Right atrium auricular region (tissue), 2 donors: ENCODE measurements around the gene SKAP1. TPM values are rescaled to one million over a fixed set of nuclear protein-coding genes. Genes with fewer than 3 reads are reported as not detected.

Experiments
- DNase-seq: peaks from one replicate; pipeline ENCODE4 v3.0.0-alpha.2; 2019; ENCODE audit warnings: low spot score
- H3K27ac ChIP-seq, 2 donors: fragments of 200-600 bp; sonication (generic); 1 replicate in 1 of 2; 2 replicates in 1 of 2; pipeline ENCODE4 v1.5.1; 2016 to 2019
- H3K27me3 ChIP-seq, 2 donors: fragments of 200-600 bp; sonication (generic); one replicate each; pipeline versions ENCODE4 v1.5.1 to v1.6.0; 2017 to 2019
- H3K36me3 ChIP-seq: fragments of 200-600 bp; sonication (generic); one replicate; pipeline ENCODE4 v1.5.1; 2016
- H3K4me1 ChIP-seq, 2 donors: fragments of 200-600 bp; sonication (generic); one replicate each; pipeline versions ENCODE4 v1.5.1 to v1.6.0; 2017 to 2019
- H3K4me3 ChIP-seq, 2 donors: fragments of 200-600 bp; sonication (generic); 1 replicate in 1 of 2; 2 replicates in 1 of 2; pipeline ENCODE4 v1.5.1; 2017 to 2019; ENCODE audit warnings: mild to moderate bottlenecking in 1 of 2, moderate library complexity in 1 of 2
- H3K9me3 ChIP-seq, 2 donors: fragments of 200-600 bp; sonication (generic); one replicate each; pipeline ENCODE4 v1.5.1; 2019
- total RNA-seq, 2 donors: library from RNA; depleted of rRNA; stranded (reverse); fragments of >200 nt; gene quantifications; one replicate each; pipeline ENCODE4 v1.1.0, GENCODE V29; 2016
- TF ChIP-seq, protein P1 (sequence below), 2 donors: fragments of 200-600 bp; sonication (generic); IDR thresholded peaks; one replicate each; pipeline ENCODE4 v1.5.1; 2019; ENCODE audit warnings: antibody characterized with exemption in 2 of 2

SKAP1 gene
- total RNA-seq, 2 donors from 2014 or later = not detected

DNA sequence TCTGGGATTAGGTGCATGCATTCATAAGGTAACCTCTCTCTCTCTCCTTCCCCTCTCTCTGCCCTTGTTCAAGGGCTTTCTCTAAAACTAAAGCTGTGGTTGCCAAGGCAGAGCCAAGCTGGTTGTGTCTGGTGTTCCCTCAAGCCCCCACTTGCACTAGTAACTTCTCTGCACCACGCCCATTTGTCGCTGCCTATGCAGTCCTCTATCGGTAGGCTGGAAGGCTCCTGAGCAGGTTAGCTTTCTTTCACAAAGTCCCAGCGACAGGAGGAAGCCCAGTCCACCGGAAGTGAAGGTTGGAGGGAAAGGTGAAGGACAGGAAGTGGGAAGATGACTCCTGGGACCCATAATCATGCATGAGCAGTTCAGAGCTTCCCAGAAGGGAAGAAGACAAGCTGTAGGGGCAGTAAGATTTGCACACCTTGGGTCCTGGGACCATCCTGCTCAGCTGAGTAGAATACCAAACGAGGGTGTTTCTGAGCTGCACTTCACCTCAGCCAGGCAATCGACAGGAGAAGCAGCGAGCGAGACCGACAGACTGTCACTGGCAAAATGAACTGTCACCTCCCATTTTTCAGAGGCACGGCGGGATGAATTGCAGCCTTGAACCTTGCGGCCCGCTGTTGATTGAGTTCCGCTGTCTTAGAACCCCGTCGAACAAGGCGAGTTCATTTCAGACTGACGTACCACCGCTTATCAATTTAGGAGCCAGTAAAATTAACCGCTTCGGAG is 14.7 kb upstream of the SKAP1 start:
- Histone ChIP-seq H3K36me3 (no peaks in the 10 kb centered on the region), H3K27me3 (no peaks in the 10 kb centered on the region), H3K9me3 (no peaks in the 10 kb centered on the region), H3K4me3 (no peak overlapping the region), H3K4me1 (no peaks in the 10 kb centered on the region), H3K27ac (no peak overlapping the region)
- TF ChIP-seq, protein P1, sequence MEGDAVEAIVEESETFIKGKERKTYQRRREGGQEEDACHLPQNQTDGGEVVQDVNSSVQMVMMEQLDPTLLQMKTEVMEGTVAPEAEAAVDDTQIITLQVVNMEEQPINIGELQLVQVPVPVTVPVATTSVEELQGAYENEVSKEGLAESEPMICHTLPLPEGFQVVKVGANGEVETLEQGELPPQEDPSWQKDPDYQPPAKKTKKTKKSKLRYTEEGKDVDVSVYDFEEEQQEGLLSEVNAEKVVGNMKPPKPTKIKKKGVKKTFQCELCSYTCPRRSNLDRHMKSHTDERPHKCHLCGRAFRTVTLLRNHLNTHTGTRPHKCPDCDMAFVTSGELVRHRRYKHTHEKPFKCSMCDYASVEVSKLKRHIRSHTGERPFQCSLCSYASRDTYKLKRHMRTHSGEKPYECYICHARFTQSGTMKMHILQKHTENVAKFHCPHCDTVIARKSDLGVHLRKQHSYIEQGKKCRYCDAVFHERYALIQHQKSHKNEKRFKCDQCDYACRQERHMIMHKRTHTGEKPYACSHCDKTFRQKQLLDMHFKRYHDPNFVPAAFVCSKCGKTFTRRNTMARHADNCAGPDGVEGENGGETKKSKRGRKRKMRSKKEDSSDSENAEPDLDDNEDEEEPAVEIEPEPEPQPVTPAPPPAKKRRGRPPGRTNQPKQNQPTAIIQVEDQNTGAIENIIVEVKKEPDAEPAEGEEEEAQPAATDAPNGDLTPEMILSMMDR (IDR thresholded peaks at IDR 0.05) = no peak
- no peak for DNase-seq

DNA sequence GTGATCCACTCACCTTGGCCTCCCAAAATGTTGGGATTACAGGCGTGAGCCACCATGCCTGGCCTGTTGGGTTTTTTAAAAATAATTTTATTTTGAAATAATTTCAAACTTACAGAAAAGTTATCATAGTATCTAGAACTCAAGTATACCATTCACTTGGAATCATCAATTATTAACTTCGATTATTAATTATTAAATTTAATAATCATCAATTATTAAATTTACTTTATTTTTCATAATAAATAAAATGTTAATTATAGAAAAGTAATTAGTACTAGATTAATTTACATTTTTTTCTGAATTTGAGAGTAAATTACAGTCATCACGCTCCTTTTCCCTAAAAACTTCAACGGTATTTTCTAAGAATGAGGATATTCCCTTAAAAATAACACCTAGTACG is 13.7 kb upstream of the SKAP1 start:
- H3K9me3 ChIP-seq = no peaks in the 10 kb centered on the region
- no peak for DNase-seq
- no peaks in the 10 kb centered on the region for H3K4me1 ChIP-seq
- H3K36me3 ChIP-seq = no peaks in the 10 kb centered on the region
- TF ChIP-seq, protein P1 (IDR thresholded peaks at IDR 0.05) = no peak
- no peak overlapping the region for H3K27ac ChIP-seq
- no peaks in the 10 kb centered on the region for H3K27me3 ChIP-seq
- no peak overlapping the region for H3K4me3 ChIP-seq

DNA sequence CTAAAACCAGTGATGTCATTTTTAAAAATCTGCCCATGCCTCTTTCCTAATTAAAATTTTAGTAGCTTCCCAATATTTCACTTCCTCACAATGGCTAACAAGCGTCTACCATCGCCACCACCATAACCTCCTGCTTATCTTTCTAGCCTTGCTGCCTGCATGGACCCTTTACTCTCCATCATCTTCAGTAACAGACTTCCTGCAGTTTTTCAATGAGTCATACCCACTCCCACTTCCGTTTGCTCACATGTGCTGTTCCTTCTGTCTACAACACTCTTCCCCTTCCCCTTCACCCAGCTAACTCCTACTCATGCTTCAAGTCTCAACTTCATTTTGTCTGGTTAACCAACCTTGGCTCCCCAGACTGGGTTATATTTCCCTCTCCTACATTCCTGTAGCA is 12.8 kb upstream of the SKAP1 start:
- H3K4me3 ChIP-seq = no peak overlapping the region
- no peak for DNase-seq
- no peaks in the 10 kb centered on the region for H3K36me3 ChIP-seq
- no peaks in the 10 kb centered on the region for H3K4me1 ChIP-seq
- no peaks in the 10 kb centered on the region for H3K27me3 ChIP-seq
- H3K9me3 ChIP-seq = no peaks in the 10 kb centered on the region
- H3K27ac ChIP-seq = no peak overlapping the region
- TF ChIP-seq, protein P1 (IDR thresholded peaks at IDR 0.05) = no peak

DNA sequence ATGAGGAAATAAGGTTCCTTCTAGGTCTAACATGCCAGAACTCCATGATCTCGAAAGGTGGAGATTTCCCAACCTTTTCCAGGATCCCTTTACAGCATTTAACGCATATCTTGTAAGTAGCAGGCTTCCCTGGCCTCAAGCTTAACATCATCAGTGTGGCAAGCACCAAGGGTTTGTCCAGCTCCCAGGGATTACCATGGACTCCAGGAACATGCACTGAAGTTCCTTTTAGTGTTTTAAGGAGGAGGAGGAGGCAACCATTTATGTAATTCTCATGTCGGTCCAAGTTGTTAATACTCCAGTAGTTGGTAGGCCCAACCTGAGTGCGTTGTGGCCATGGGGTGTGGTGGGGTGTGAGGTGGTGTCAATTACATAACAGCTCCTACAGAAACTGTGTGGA is 11.8 kb upstream of the SKAP1 start:
- TF ChIP-seq, protein P1 (IDR thresholded peaks at IDR 0.05) = no peak
- Histone ChIP-seq H3K36me3 (no peaks in the 10 kb centered on the region), H3K27me3 (no peaks in the 10 kb centered on the region), H3K27ac (no peak overlapping the region), H3K4me1 (no peaks in the 10 kb centered on the region), H3K9me3 (no peaks in the 10 kb centered on the region), H3K4me3 (no peak overlapping the region)
- DNase-seq = no peak

DNA sequence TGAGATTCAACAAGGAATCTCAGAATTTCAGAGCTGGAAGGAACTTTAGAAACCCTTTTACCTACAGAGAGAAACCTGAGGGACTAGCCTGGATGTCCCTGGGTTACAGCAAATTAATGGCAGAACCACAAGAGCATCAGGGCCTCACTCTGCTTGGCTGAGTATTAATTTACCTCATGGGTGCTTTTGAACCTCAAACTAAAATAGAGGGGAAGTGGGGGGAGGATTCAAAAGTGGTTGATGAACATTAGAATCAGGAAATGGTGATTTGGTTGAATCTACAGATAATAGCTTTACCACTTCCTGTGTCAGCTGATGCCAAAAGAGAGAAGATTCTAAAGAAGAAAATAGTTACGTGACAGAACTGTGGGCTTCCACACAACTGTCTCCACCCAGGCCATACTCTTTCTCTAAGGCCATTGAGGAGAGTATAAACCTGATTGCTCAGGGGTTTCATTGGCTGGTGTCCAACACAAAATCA is 11.3 kb upstream of the SKAP1 start:
- no peaks in the 10 kb centered on the region for H3K9me3 ChIP-seq
- H3K4me3 ChIP-seq = no peak overlapping the region
- DNase-seq = no peak
- H3K36me3 ChIP-seq = no peaks in the 10 kb centered on the region
- H3K27me3 ChIP-seq = no peaks in the 10 kb centered on the region
- H3K4me1 ChIP-seq = no peaks in the 10 kb centered on the region
- TF ChIP-seq, protein P1 (IDR thresholded peaks at IDR 0.05) = no peak
- no peak overlapping the region for H3K27ac ChIP-seq

DNA sequence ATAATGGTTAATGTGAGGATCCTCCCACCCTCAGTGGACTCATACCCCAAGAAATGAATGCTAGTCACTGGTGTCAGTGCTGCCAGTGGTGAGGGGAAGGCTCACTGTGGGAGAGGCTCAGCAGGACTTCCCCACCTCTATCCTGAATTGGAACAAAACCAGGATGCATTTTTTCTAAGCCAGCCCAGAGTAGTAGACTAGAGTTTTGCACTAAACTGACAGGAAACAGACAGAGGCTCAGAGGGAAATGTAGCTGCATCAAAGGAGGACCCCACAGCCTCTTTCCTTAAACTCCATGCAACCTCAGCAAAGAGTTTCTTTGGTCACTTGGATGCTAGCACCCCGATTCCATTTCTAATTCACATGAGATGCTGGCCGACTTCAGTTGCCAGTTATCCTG is 10.7 kb upstream of the SKAP1 start:
- TF ChIP-seq, protein P1 (IDR thresholded peaks at IDR 0.05) = no peak
- Histone ChIP-seq H3K9me3 (no peaks in the 10 kb centered on the region), H3K27me3 (no peaks in the 10 kb centered on the region), H3K36me3 (no peaks in the 10 kb centered on the region), H3K27ac (no peak overlapping the region), H3K4me1 (no peaks in the 10 kb centered on the region), H3K4me3 (no peak overlapping the region)
- no peak for DNase-seq
